Heart right ventricle (tissue), 16 donors: ENCODE data around the gene SSU72. TPM values are rescaled to one million over a fixed set of nuclear protein-coding genes. Genes with fewer than 3 reads are reported as not detected.
A peak's percentile ranks its signal among the peaks of the same experiment; 100 is the strongest.

Experiments
- ATAC-seq, 8 donors: fragments of 200-7000 bp; cut with Tn5 transposase; one replicate each; pipeline ENCODE4 v1.9.1; 2020; ENCODE audit warnings: mild to moderate bottlenecking in 8 of 8, moderate library complexity in 8 of 8, moderate number of reproducible peaks in 1 of 8
- DNase-seq, 2 donors: peaks; one replicate each; pipeline ENCODE4 v3.0.0-alpha.2; 2020
- H3K27ac ChIP-seq, 10 donors: fragments of 200-600 bp; sonication (generic) in 2 of 10; one replicate each; pipeline versions ENCODE4 v1.5.0 to v1.8.0; 2020 to 2022; ENCODE audit warnings: mild to moderate bottlenecking in 3 of 10
- H3K27me3 ChIP-seq, 7 donors: fragments of 200-600 bp; one replicate each; pipeline ENCODE4 v1.8.0; 2021 to 2022; ENCODE audit warnings: mild to moderate bottlenecking in 2 of 7
- H3K36me3 ChIP-seq, 9 donors: fragments of 200-600 bp; sonication (generic) in 1 of 9; one replicate each; pipeline versions ENCODE4 v1.5.0 to v1.8.0; 2020 to 2022; ENCODE audit warnings: mild to moderate bottlenecking in 2 of 9
- H3K4me1 ChIP-seq, 9 donors: fragments of 200-600 bp; sonication (generic) in 1 of 9; one replicate each; pipeline versions ENCODE4 v1.5.0 to v1.8.0; 2020 to 2022; ENCODE audit warnings: mild to moderate bottlenecking in 4 of 9
- H3K4me3 ChIP-seq, 10 donors: fragments of 200-600 bp; sonication (generic) in 2 of 10; one replicate each; pipeline versions ENCODE4 v1.5.0 to v1.8.0; 2020 to 2022; ENCODE audit warnings: mild to moderate bottlenecking in 7 of 10, moderate library complexity in 2 of 10
- H3K9me3 ChIP-seq, 11 donors: fragments of 200-600 bp in 10 of 11; sonication (generic) in 2 of 11; one replicate each; pipeline versions ENCODE4 v1.5.0 to v1.8.0; 2013 to 2022; ENCODE audit warnings: mild to moderate bottlenecking in 2 of 11, control low read depth in 1 of 11, moderate library complexity in 1 of 11
- CTCF ChIP-seq, 9 donors: fragments of 200-600 bp; sonication (generic) in 2 of 9; IDR thresholded peaks; one replicate each; pipeline versions ENCODE4 v1.5.0 to v1.8.0; 2021 to 2022; ENCODE audit warnings: antibody characterized with exemption in 9 of 9, mild to moderate bottlenecking in 5 of 9, moderate library complexity in 1 of 9
- WGBS, 2 donors: extraction: QIAGEN DNeasy Blood & Tissue Kit; methylation state at CpG; one replicate each; pipeline ENCODE4 v1.1.7; 2013; ENCODE audit warnings: inconsistent platforms in 1 of 2; 5-methylcytosine and 5-hydroxymethylcytosine counted together
- intact Hi-C, 10 donors: fragments of 100-400 bp; cut with DNase I; formaldehyde crosslinking; loops; one replicate each; pipeline versions ENCODE4 v1.11.1 to v1.14.2; 2022
- polyA plus RNA-seq, 2 donors: library from polyadenylated mRNA; stranded (reverse); fragments of 200-250 nt; gene quantifications; one replicate each; pipeline ENCODE4 v1.2.3, GENCODE V29; 2013
- total RNA-seq, 10 donors: library from RNA; stranded (reverse); fragmentation: NEBNext Ultra II Directional in 3 of 10; extraction: Animal tissue kit (Norgen Biotek cat#: 25700) in 3 of 10; gene quantifications; one replicate each; pipeline versions ENCODE4 v1.2.1 to v1.2.4, GENCODE V29; 2021 to 2023
- donor health status: Arrhythmogenic right ventricular cardiomyopathy.
- donor health status: ischemic (EF 13 %, LVEDD 7.1; RV severe dilation, severe dysfunction).
- donor health status: healthy with polysubstance abuse.
- donor health status: DM: no; HTN: yes; CAD: no.
- donor health status: DM: no; HTN: no; CAD: no.
- donor health status: ischemic (EF 25% LVEDD 6.9; RV normal size, moderate dysfunction).
- donor health status: ischemic (EF 25% LVEDD 5.7; RV mildly dilated, moderate dysfunction).
- donor health status: healthy.
- donor health status: DM: yes; HTN: yes; CAD: no.
- donor health status: Ischemic cardiomyopathy.
- donor health status: ischemic (EF 35%, LVEDD 5.7; RV mildly dilated, moderate dysfunction).
- donor health status: nonischemic (EF 11% LVEDD 7.7; RV severe dilation, severe dysfunction).
- donor health status: DM: yes; HTN: yes; CAD: no.
- donor health status: PGD.
- donor health status: ischemic (EF 29% LVEDD 5.4; RV normal size, mild dysfunction).
- donor health status: nonischemic (EF 23%, LVEDD 6.1; RV moderate dilation, normal function).

SSU72 gene
- total and polyA plus RNA-seq, 12 donors: 73.8 to 138 (median 87.2) TPM

- 6 to 12% methylated on average over 30 of the region's 30 CpGs for WGBS, 2 donors
- Histone ChIP-seq H3K27me3 (no peaks in the 10 kb centered on the region), H3K9me3 (no peaks in the 10 kb centered on the region), H3K36me3 (peaks cover 0 to 24% (median 0%) of the 10 kb centered on the region in 9 donors), H3K4me1 (peaks cover 7 to 44% (median 32%) of the 10 kb centered on the region in 9 donors), H3K4me3 (peak overlapping the region; percentile 89 to 100 (median 97)), H3K27ac (peak overlapping the region in 9 of 10 donors; percentile 98 to 100 (median 100))
- ATAC-seq (peak in 4 of 8 donors; percentile 1 to 6 (median 4)), DNase-seq (peak in 1 of 2 donors; percentile 15)
- no peak for TF ChIP-seq CTCF (IDR thresholded peaks at IDR 0.05)
- intact Hi-C loops: loop anchor here in 5 of 10 donors (2.0 to 5.0 kb wide), 2 partner anchors 37 to 40 kb away; partner anchors contain the start of gene SSU72 (in 1 of the 5)
These were observed 39.7 kb upstream of the SSU72 start for GRCh38 chr1:1614204-1614953.

- ATAC-seq: no peak
- H3K27me3 ChIP-seq: no peaks in the 10 kb centered on the region
- no peak for DNase-seq
- no peaks in the 10 kb centered on the region for H3K9me3 ChIP-seq
- H3K36me3 ChIP-seq: peaks cover 0 to 18% (median 0%) of the 10 kb centered on the region in 9 donors
- H3K4me3 ChIP-seq: peak overlapping the region in 6 of 10 donors; percentile 95 to 100 (median 98)
- no peak for TF ChIP-seq CTCF (IDR thresholded peaks at IDR 0.05)
- 54 to 62% methylated on average over 11 of the region's 11 CpGs for WGBS, 2 donors
- H3K4me1 ChIP-seq: peaks cover 7 to 44% (median 32%) of the 10 kb centered on the region in 9 donors
- intact Hi-C loops: loop anchor here in 5 of 10 donors (2.0 to 5.0 kb wide), 2 partner anchors 36 to 39 kb away; partner anchors contain the start of gene SSU72 (in 1 of the 5)
- peak overlapping the region in 4 of 10 donors; percentile 100 for H3K27ac ChIP-seq
These were observed 38.9 kb upstream of the SSU72 start for GRCh38 chr1:1613509-1614082.

GRCh38 chr1:1612104-1612400 lies 37.4 kb upstream of the SSU72 start:
- H3K4me1 ChIP-seq: peaks cover 7 to 37% (median 25%) of the 10 kb centered on the region in 9 donors
- H3K36me3 ChIP-seq: peaks cover 0 to 2% (median 0%) of the 10 kb centered on the region in 9 donors
- intact Hi-C loops: loop anchor here in 4 of 10 donors (5.0 kb wide), 1 partner anchor 35 kb away; no protein-coding TSS in a partner anchor
- no peaks in the 10 kb centered on the region for H3K9me3 ChIP-seq
- no peak for TF ChIP-seq CTCF (IDR thresholded peaks at IDR 0.05)
- 94% methylated on average over 3 of the region's 3 CpGs for WGBS, 2 donors
- H3K27me3 ChIP-seq: no peaks in the 10 kb centered on the region
- DNase-seq (no peak), ATAC-seq (no peak)
- H3K27ac ChIP-seq: peak overlapping the region in 1 of 10 donors; percentile 20
- H3K4me3 ChIP-seq: no peak overlapping the region

GRCh38 chr1:1610796-1611195 lies 36.1 kb upstream of the SSU72 start:
- 65 to 78% methylated on average over 9 of the region's 9 CpGs for WGBS, 2 donors
- H3K4me3 ChIP-seq: no peak overlapping the region
- H3K27me3 ChIP-seq: no peaks in the 10 kb centered on the region
- no peaks in the 10 kb centered on the region for H3K9me3 ChIP-seq
- ATAC-seq (no peak), DNase-seq (no peak)
- no peak for TF ChIP-seq CTCF (IDR thresholded peaks at IDR 0.05)
- H3K4me1 ChIP-seq: peaks cover 0 to 35% (median 16%) of the 10 kb centered on the region in 9 donors
- no peaks in the 10 kb centered on the region for H3K36me3 ChIP-seq
- H3K27ac ChIP-seq: peak overlapping the region in 5 of 10 donors; percentile 19 to 39 (median 26)
- intact Hi-C loops: loop anchor here in 4 of 10 donors (5.0 kb wide), 1 partner anchor 33 kb away; no protein-coding TSS in a partner anchor
